ENCODE data around the gene MYO5B.
A peak's percentile ranks its signal among the peaks of the same experiment; 100 is the strongest.
"Not testable (repeated sequence)": the region's sequence is repeated elsewhere in the genome, so short reads cannot be mapped to it uniquely, and the experiment has no call there.

MYO5B gene

DNA sequence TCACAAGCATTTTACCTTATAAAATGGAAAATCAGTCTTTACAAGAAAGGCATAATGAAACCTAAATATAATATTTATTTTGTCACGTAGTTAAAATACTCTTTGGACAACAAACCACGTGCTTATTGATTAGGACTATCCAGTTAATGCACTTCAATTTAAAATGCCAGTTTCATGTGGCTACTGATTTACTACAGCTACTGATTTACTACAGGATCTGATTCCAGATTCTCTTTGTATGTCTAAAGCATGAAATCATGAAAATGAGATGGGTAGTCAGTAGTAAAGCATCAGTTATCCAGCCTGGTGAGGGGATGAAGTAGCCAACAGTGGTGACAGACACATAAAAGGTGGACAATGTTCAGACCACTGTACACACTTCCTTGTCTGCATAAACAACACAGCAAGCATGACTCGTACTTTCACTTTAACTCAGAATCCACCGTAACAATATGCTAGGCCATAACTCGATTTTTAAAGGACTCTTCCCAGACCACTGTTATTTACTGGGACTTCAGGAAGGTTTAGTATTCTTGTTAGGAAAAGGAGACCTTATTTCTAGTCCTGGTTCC, 406.5 kb downstream of the MYO5B start:
- DNase-seq (ENCODE audit: low spot score): no peak

DNA sequence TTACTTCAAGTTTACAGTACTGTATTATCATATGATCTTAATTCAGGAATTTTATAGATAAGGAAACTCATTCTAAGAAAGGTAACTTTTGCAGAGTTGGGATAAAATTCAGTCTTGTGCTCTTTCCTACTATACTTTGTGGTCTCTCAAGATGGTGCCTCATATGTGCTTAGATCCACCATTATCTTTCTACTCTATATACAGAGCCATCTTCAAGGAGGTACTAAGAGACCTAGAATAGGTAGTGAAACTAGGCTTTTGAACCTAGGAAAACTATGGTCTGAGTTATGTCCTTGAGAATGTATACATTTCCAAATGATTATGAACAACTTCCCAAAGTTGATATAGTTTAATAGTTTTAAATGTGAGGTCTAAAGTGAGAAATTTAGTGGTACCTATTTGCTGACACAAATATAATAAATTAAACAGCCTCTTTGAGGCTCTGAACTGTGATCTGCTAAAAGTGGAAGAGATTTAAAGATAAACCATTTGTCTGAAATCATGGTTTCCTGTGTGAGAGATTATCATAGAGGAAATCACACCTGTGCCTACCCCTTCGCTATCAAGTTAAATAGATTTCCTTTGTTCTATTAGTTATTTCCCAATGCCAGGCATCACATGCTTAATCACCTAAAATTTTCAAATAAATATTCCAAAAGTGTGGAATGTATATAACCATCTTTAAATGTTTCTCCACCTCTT, 408.8 kb downstream of the MYO5B start:
- DNase-seq (ENCODE audit: low spot score): no peak

DNA sequence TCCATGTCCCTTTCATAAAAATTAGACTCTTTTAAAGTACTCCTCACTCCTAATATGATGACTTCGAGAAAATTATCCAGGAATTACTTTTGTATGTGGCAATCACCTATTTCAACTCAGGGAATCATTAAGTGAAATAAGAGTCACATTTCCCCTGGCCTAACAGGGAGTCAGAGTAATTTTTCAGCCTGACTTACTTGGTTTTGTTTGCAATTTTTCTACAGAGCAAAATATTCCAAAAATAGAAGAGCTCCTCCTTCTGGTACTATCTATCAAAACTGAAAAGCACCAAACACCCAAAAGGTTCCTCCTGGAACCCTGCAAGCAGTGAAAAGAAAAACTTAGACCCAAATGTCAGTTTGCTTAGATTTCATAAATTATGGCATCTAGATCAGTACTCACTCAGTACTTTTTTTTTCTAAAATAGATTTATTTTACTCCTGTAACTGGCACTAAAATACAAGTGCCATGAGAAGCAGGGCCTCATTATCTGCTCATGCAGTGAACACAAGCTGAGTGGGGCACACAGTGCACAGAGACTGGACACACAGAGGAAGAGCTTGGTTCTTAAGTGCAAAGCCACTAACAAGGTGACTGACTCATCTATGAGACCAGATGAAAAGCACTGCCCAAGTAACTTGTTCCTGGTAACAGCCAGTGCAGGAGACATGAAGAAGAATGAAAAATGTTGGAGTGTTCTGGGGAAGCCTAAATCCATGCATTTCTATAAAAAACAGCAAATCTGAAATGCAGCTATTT, 410.3 kb downstream of the MYO5B start:
- peak; percentile 54 for DNase-seq (ENCODE audit: low spot score)

DNA sequence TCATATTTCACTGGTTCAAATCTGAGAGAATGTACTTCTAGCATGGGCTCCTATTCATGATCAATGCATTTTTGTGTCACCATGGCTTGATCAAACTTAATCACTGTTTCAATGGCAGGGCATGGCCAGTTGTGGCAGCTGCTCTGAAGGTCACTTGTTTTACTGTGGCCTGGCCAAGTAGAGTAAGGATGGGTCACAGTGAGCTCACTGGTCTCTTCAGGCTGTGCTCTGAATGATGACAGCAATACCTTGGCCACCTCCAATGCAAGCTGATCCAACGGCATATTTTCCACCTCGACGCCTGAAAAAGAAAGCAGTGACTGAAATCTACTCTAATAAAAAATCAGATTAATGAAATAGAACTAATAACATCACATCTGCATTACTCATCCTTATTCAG, 411.3 kb downstream of the MYO5B start:
- not testable (repeated sequence) for DNase-seq (ENCODE audit: low spot score)

DNA sequence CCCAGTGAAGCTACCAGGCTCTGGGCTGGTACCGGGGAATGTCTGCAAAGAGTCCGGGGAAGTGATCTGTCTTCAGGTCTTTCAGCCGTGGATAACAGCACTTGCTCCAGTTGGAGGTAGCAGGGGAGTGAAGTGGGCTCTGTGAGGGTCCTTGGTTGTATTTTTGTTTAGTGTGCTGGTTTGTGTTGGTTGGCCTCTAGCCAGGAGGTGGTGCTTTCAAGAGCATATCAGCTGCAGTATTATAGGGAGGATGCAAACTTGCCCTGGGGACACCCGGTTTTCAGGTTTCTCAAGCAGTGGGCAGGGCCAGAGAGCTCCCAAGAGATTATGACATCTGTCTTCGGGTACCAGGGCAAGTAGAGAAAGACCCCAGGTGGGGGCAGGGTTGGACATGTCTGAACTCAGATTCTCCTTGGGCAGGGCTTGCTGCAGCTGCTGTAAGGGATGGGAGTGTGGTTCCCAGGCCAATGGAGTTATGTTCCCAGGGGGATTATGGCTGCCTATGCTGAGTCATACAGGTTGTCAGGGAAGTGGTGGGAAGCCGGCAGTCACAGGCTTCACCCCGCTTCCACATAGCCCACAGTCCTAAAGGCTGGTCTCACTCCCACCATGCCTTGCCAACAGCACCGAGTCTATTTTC, 416.0 kb downstream of the MYO5B start:
- DNase-seq (ENCODE audit: low spot score): no peak
